Activated naive CD8-positive, alpha-beta T cell treated with anti-CD3 and anti-CD28 coated beads, Interleukin-2, amount 50 U/mL, for 24 hours (primary cell): Measurements from ENCODE around the gene ATP9B.

Source experiments
- ATAC-seq: fragments of 150-1000 bp; cut with Tn5 transposase; one replicate; pipeline ENCODE4 v1.10.0; 2021
- DNase-seq: peaks from one replicate; pipeline ENCODE4 v3.0.0; 2021
- H3K27ac Mint-ChIP-seq: one replicate; pipeline ENCODE4 v1.8.0; 2021; ENCODE audit warnings: mild to moderate bottlenecking, mixed read lengths
- H3K27me3 Mint-ChIP-seq: one replicate; pipeline ENCODE4 v1.8.0; 2021; ENCODE audit warnings: mixed read lengths
- H3K36me3 Mint-ChIP-seq: one replicate; pipeline ENCODE4 v1.8.0; 2021; ENCODE audit warnings: low read depth, mixed read lengths
- H3K4me1 Mint-ChIP-seq: one replicate; pipeline ENCODE4 v1.8.0; 2021; ENCODE audit warnings: mixed read lengths
- H3K4me3 Mint-ChIP-seq: one replicate; pipeline ENCODE4 v1.8.0; 2021; ENCODE audit warnings: mild to moderate bottlenecking, moderate library complexity, mixed read lengths
- H3K9me3 Mint-ChIP-seq: one replicate; pipeline ENCODE4 v1.8.0; 2021; ENCODE audit warnings: mixed read lengths

Gene ATP9B

GRCh38 chr18:79208906-79209305, 139.7 kb downstream of the ATP9B start:
- peaks cover 6% of the 10 kb centered on the region for H3K36me3 Mint-ChIP-seq
- H3K27me3 Mint-ChIP-seq, result no peaks in the 10 kb centered on the region
- H3K9me3 Mint-ChIP-seq, result no peaks in the 10 kb centered on the region
- no peak overlapping the region for H3K27ac Mint-ChIP-seq
- no peak for ATAC-seq
- H3K4me3 Mint-ChIP-seq, result no peak overlapping the region
- DNase-seq, result no peak
- no peaks in the 10 kb centered on the region for H3K4me1 Mint-ChIP-seq

GRCh38 chr18:79210002-79210910, 141.1 kb downstream of the ATP9B start:
- peaks cover 6% of the 10 kb centered on the region for H3K36me3 Mint-ChIP-seq
- no peaks in the 10 kb centered on the region for H3K27me3 Mint-ChIP-seq
- DNase-seq (no peak), ATAC-seq (no peak)
- no peaks in the 10 kb centered on the region for H3K9me3 Mint-ChIP-seq
- H3K4me1 Mint-ChIP-seq, result no peaks in the 10 kb centered on the region
- no peak overlapping the region for H3K27ac Mint-ChIP-seq
- no peak overlapping the region for H3K4me3 Mint-ChIP-seq

- ATAC-seq (no peak), DNase-seq (no peak)
- Mint-ChIP-seq H3K27ac (no peak overlapping the region), H3K4me1 (no peaks in the 10 kb centered on the region), H3K36me3 (peaks cover 13% of the 10 kb centered on the region), H3K4me3 (no peak overlapping the region), H3K27me3 (no peaks in the 10 kb centered on the region), H3K9me3 (no peaks in the 10 kb centered on the region)
These were observed 142.7 kb downstream of the ATP9B start for GRCh38 chr18:79211844-79212243.

- Mint-ChIP-seq H3K9me3 (no peaks in the 10 kb centered on the region), H3K4me1 (no peaks in the 10 kb centered on the region), H3K36me3 (peaks cover 12% of the 10 kb centered on the region), H3K27me3 (no peaks in the 10 kb centered on the region), H3K27ac (no peak overlapping the region), H3K4me3 (no peak overlapping the region)
- ATAC-seq (no peak), DNase-seq (no peak)
These were observed 144.9 kb downstream of the ATP9B start for GRCh38 chr18:79214056-79214455.

- H3K27ac Mint-ChIP-seq, result no peak overlapping the region
- no peak for ATAC-seq
- H3K36me3 Mint-ChIP-seq, result peaks cover 14% of the 10 kb centered on the region
These were observed 147.0 kb downstream of the ATP9B start for GRCh38 chr18:79216176-79216575.

GRCh38 chr18:79217979-79218604, 148.9 kb downstream of the ATP9B start:
- ATAC-seq, result no peak
- Mint-ChIP-seq H3K27ac (no peak overlapping the region), H3K36me3 (peaks cover 14% of the 10 kb centered on the region), H3K27me3 (no peaks in the 10 kb centered on the region), H3K4me1 (no peaks in the 10 kb centered on the region), H3K9me3 (no peaks in the 10 kb centered on the region), H3K4me3 (no peak overlapping the region)
- no peak for DNase-seq

More at GRCh38 chr18:79216176-79216575, 147.0 kb downstream of the ATP9B start:
- Mint-ChIP-seq H3K4me1 (no peaks in the 10 kb centered on the region), H3K27me3 (no peaks in the 10 kb centered on the region), H3K4me3 (no peak overlapping the region), H3K9me3 (no peaks in the 10 kb centered on the region)
- DNase-seq, result no peak

GRCh38 chr18:79218605-79219190, 149.5 kb downstream of the ATP9B start:
- peaks cover 14% of the 10 kb centered on the region for H3K36me3 Mint-ChIP-seq
- no peak overlapping the region for H3K4me3 Mint-ChIP-seq
- no peaks in the 10 kb centered on the region for H3K9me3 Mint-ChIP-seq
- no peak for DNase-seq
- no peaks in the 10 kb centered on the region for H3K27me3 Mint-ChIP-seq
- no peaks in the 10 kb centered on the region for H3K4me1 Mint-ChIP-seq
- no peak for ATAC-seq
- H3K27ac Mint-ChIP-seq, result no peak overlapping the region

GRCh38 chr18:79221136-79221535, 151.9 kb downstream of the ATP9B start:
- DNase-seq (no peak), ATAC-seq (no peak)
- no peaks in the 10 kb centered on the region for H3K9me3 Mint-ChIP-seq
- no peaks in the 10 kb centered on the region for H3K4me1 Mint-ChIP-seq
- no peak overlapping the region for H3K27ac Mint-ChIP-seq
- H3K36me3 Mint-ChIP-seq, result peaks cover 15% of the 10 kb centered on the region
- H3K27me3 Mint-ChIP-seq, result no peaks in the 10 kb centered on the region
- H3K4me3 Mint-ChIP-seq, result no peak overlapping the region

GRCh38 chr18:79222790-79223189, 153.6 kb downstream of the ATP9B start:
- ATAC-seq (no peak), DNase-seq (no peak)

GRCh38 chr18:79223431-79223830, 154.2 kb downstream of the ATP9B start:
- no peak for DNase-seq
- Mint-ChIP-seq H3K4me1 (no peaks in the 10 kb centered on the region), H3K4me3 (no peak overlapping the region), H3K9me3 (no peaks in the 10 kb centered on the region), H3K36me3 (peaks cover 8% of the 10 kb centered on the region), H3K27ac (no peak overlapping the region), H3K27me3 (no peaks in the 10 kb centered on the region)
- no peak for ATAC-seq

More at GRCh38 chr18:79222790-79223189, 153.6 kb downstream of the ATP9B start:
- no peak overlapping the region for H3K27ac Mint-ChIP-seq
- H3K36me3 Mint-ChIP-seq, result peaks cover 8% of the 10 kb centered on the region
- no peaks in the 10 kb centered on the region for H3K27me3 Mint-ChIP-seq
- no peaks in the 10 kb centered on the region for H3K4me1 Mint-ChIP-seq
- no peaks in the 10 kb centered on the region for H3K9me3 Mint-ChIP-seq
- no peak overlapping the region for H3K4me3 Mint-ChIP-seq

- DNase-seq, result no peak
- no peak for ATAC-seq
- Mint-ChIP-seq H3K36me3 (peaks cover 8% of the 10 kb centered on the region), H3K27ac (no peak overlapping the region), H3K27me3 (no peaks in the 10 kb centered on the region), H3K9me3 (no peaks in the 10 kb centered on the region), H3K4me3 (no peak overlapping the region), H3K4me1 (no peaks in the 10 kb centered on the region)
These were observed 155.2 kb downstream of the ATP9B start for GRCh38 chr18:79224381-79224780.

- ATAC-seq, result no peak
These were observed 158.4 kb downstream of the ATP9B start for GRCh38 chr18:79227621-79228020.

GRCh38 chr18:79229431-79229830, 160.2 kb downstream of the ATP9B start:
- H3K36me3 Mint-ChIP-seq, result peaks cover 6% of the 10 kb centered on the region
- DNase-seq, result no peak

More at GRCh38 chr18:79227621-79228020, 158.4 kb downstream of the ATP9B start:
- H3K27me3 Mint-ChIP-seq, result no peaks in the 10 kb centered on the region
- no peak for DNase-seq
- H3K36me3 Mint-ChIP-seq, result peaks cover 6% of the 10 kb centered on the region
- no peak overlapping the region for H3K27ac Mint-ChIP-seq
- no peaks in the 10 kb centered on the region for H3K4me1 Mint-ChIP-seq
- no peaks in the 10 kb centered on the region for H3K9me3 Mint-ChIP-seq
- H3K4me3 Mint-ChIP-seq, result no peak overlapping the region

GRCh38 chr18:79234438-79234837, 165.2 kb downstream of the ATP9B start:
- no peak overlapping the region for H3K4me3 Mint-ChIP-seq
- H3K27ac Mint-ChIP-seq, result no peak overlapping the region
- no peaks in the 10 kb centered on the region for H3K4me1 Mint-ChIP-seq
- DNase-seq (no peak), ATAC-seq (peak; percentile 10)
- H3K9me3 Mint-ChIP-seq, result no peaks in the 10 kb centered on the region
- no peaks in the 10 kb centered on the region for H3K36me3 Mint-ChIP-seq
- H3K27me3 Mint-ChIP-seq, result no peaks in the 10 kb centered on the region

More at GRCh38 chr18:79229431-79229830, 160.2 kb downstream of the ATP9B start:
- no peaks in the 10 kb centered on the region for H3K4me1 Mint-ChIP-seq
- no peak for ATAC-seq
- no peaks in the 10 kb centered on the region for H3K9me3 Mint-ChIP-seq
- H3K4me3 Mint-ChIP-seq, result no peak overlapping the region
- no peaks in the 10 kb centered on the region for H3K27me3 Mint-ChIP-seq
- H3K27ac Mint-ChIP-seq, result no peak overlapping the region

- DNase-seq (no peak), ATAC-seq (no peak)
- Mint-ChIP-seq H3K27ac (no peak overlapping the region), H3K4me3 (no peak overlapping the region), H3K27me3 (no peaks in the 10 kb centered on the region), H3K9me3 (no peaks in the 10 kb centered on the region), H3K4me1 (no peaks in the 10 kb centered on the region), H3K36me3 (no peaks in the 10 kb centered on the region)
These were observed 170.4 kb downstream of the ATP9B start for GRCh38 chr18:79239631-79240030.
